ENCODE results near the gene RWDD3.

DNA sequence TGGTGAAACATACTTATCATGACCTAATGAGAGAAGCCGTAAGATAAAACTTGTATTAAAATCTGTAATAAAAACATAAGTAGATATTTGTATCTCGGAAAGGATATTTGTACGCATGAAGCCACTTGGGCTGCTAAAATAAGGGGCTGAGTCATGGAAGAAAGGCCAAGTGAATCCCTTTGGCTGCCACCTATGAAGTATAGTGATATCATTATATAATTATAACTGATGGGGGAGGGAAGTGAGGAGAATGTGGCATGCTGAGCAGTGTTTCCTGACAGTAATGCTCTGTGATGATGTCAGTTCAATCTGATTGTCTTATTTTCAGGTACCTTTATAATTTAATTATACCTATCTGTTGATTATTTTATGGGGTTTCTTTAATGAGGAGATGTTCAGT, 13.6 kb downstream of the RWDD3 start:
- no peak for TF ChIP-seq GABPA (IDR thresholded peaks at IDR 0.05; ENCODE audit: low read depth)
- TF ChIP-seq, protein P1, sequence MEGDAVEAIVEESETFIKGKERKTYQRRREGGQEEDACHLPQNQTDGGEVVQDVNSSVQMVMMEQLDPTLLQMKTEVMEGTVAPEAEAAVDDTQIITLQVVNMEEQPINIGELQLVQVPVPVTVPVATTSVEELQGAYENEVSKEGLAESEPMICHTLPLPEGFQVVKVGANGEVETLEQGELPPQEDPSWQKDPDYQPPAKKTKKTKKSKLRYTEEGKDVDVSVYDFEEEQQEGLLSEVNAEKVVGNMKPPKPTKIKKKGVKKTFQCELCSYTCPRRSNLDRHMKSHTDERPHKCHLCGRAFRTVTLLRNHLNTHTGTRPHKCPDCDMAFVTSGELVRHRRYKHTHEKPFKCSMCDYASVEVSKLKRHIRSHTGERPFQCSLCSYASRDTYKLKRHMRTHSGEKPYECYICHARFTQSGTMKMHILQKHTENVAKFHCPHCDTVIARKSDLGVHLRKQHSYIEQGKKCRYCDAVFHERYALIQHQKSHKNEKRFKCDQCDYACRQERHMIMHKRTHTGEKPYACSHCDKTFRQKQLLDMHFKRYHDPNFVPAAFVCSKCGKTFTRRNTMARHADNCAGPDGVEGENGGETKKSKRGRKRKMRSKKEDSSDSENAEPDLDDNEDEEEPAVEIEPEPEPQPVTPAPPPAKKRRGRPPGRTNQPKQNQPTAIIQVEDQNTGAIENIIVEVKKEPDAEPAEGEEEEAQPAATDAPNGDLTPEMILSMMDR (IDR thresholded peaks at IDR 0.05; ENCODE audit: insufficient read depth, low read length): no peak
- no peak for TF ChIP-seq POLR2AphosphoS5 (IDR thresholded peaks at IDR 0.05; ENCODE audit: low read depth)
- no peak for TF ChIP-seq SPI1 (IDR thresholded peaks at IDR 0.05; ENCODE audit: borderline replicate concordance, low read depth)

All from HL-60 (cell line).